ENCODE data around the gene SLC24A4.

SLC24A4 gene

GRCh38 chr14:92519246-92520101 is 196.5 kb downstream of the SLC24A4 start:
- H3K4me1 ChIP-seq (ENCODE audit: control insufficient read depth, insufficient read depth, low read length), result peaks cover under 1% of the 10 kb centered on the region
- no peaks in the 10 kb centered on the region for H3K9me3 ChIP-seq (ENCODE audit: control insufficient read depth, low read length)
- H3K4me3 ChIP-seq (ENCODE audit: low read length), result no peak overlapping the region
- peaks cover 4% of the 10 kb centered on the region for H3K27me3 ChIP-seq (ENCODE audit: control insufficient read depth, insufficient read depth, low read length)
- H3K36me3 ChIP-seq (ENCODE audit: control insufficient read depth, insufficient read depth, low read length), result no peaks in the 10 kb centered on the region
- no peak overlapping the region for H3K9ac ChIP-seq (ENCODE audit: low read length)

DNA sequence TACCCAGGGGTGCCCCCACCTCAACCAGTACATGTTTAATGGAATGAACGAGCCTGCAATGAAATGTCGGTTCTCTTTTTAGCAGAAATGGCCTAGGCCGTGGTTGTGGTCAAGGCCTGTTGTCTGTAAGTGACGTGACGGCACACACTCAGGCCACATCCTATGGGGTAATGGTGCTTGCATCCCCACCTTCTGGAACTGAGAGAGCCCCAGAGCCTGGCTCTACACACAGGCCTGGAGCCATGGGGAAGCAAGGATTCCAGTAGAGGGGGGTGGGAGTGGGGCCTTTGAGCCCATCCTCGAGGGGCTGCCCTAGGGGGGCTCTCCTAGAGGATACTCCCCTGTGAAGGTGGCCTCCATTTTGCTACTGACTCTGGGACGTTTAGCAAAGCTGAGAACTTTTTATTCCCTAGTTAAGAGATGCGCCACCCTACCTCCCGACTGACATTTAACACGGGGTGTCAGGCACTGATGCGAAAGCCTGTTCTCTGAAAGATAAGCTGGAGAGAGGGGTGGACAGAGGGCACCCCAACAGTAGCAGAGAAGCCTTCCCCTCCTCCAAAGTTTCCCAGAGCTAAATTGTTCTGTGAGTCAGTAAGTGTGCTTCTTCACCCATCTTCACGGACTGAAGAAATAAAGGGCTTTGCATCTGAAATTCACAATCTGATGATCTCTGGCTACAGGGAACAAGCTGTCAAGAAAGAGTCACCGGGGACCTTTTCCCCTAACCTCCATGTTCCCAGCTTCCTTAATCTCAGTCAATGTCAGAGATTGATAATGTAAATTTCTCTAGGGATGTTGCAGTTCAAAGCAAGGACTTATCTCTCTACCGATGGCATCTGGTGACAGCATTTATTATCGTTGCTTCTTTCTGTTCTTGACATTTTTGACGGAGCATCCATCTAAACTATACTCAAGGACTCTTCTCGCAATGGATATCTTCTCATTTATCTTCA is 197.4 kb downstream of the SLC24A4 start:
- no peak overlapping the region for H3K4me3 ChIP-seq (ENCODE audit: low read length)
- no peaks in the 10 kb centered on the region for H3K9me3 ChIP-seq (ENCODE audit: control insufficient read depth, low read length)
- peaks cover 4% of the 10 kb centered on the region for H3K4me1 ChIP-seq (ENCODE audit: control insufficient read depth, insufficient read depth, low read length)
- H3K27me3 ChIP-seq (ENCODE audit: control insufficient read depth, insufficient read depth, low read length), result no peaks in the 10 kb centered on the region
- no peaks in the 10 kb centered on the region for H3K36me3 ChIP-seq (ENCODE audit: control insufficient read depth, insufficient read depth, low read length)
- H3K9ac ChIP-seq (ENCODE audit: low read length), result no peak overlapping the region

- peaks cover 4% of the 10 kb centered on the region for H3K4me1 ChIP-seq (ENCODE audit: control insufficient read depth, insufficient read depth, low read length)
- H3K9me3 ChIP-seq (ENCODE audit: control insufficient read depth, low read length), result no peaks in the 10 kb centered on the region
- no peaks in the 10 kb centered on the region for H3K27me3 ChIP-seq (ENCODE audit: control insufficient read depth, insufficient read depth, low read length)
- H3K36me3 ChIP-seq (ENCODE audit: control insufficient read depth, insufficient read depth, low read length), result no peaks in the 10 kb centered on the region
- H3K4me3 ChIP-seq (ENCODE audit: low read length), result no peak overlapping the region
- no peak overlapping the region for H3K9ac ChIP-seq (ENCODE audit: low read length)
These were observed 198.1 kb downstream of the SLC24A4 start for GRCh38 chr14:92521058-92521415.

DNA sequence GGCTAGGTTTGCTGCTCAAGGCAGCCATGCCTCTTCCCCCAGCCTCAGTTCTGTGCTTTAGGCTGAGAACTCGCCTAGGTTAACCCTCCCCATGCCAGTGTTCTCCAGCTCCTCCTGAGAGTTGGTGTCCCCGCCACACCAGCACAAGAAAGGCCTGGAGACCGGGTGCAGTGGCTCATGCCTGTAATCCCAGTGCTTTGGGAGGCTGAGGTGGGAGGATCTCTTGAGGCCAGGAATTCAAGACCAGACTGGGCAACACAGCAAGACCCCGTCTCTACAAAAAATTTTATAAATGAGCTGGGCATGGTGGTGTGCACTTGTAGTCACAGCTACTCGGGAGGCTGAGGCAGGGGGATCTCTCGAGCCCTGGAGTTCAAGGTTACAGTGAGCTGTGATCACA is 200.8 kb downstream of the SLC24A4 start:
- H3K4me3 ChIP-seq (ENCODE audit: low read length), result no peak overlapping the region
- H3K27me3 ChIP-seq (ENCODE audit: control insufficient read depth, insufficient read depth, low read length), result no peaks in the 10 kb centered on the region
- no peaks in the 10 kb centered on the region for H3K36me3 ChIP-seq (ENCODE audit: control insufficient read depth, insufficient read depth, low read length)
- H3K4me1 ChIP-seq (ENCODE audit: control insufficient read depth, insufficient read depth, low read length), result peaks cover 4% of the 10 kb centered on the region
- no peak overlapping the region for H3K9ac ChIP-seq (ENCODE audit: low read length)
- H3K9me3 ChIP-seq (ENCODE audit: control insufficient read depth, low read length), result no peaks in the 10 kb centered on the region

- Histone ChIP-seq H3K27me3 (ENCODE audit: control insufficient read depth, insufficient read depth, low read length) (no peaks in the 10 kb centered on the region), H3K9me3 (ENCODE audit: control insufficient read depth, low read length) (no peaks in the 10 kb centered on the region), H3K36me3 (ENCODE audit: control insufficient read depth, insufficient read depth, low read length) (no peaks in the 10 kb centered on the region), H3K9ac (ENCODE audit: low read length) (no peak overlapping the region), H3K4me1 (ENCODE audit: control insufficient read depth, insufficient read depth, low read length) (peaks cover 4% of the 10 kb centered on the region), H3K4me3 (ENCODE audit: low read length) (no peak overlapping the region)
These were observed 201.7 kb downstream of the SLC24A4 start for GRCh38 chr14:92524602-92525185.

DNA sequence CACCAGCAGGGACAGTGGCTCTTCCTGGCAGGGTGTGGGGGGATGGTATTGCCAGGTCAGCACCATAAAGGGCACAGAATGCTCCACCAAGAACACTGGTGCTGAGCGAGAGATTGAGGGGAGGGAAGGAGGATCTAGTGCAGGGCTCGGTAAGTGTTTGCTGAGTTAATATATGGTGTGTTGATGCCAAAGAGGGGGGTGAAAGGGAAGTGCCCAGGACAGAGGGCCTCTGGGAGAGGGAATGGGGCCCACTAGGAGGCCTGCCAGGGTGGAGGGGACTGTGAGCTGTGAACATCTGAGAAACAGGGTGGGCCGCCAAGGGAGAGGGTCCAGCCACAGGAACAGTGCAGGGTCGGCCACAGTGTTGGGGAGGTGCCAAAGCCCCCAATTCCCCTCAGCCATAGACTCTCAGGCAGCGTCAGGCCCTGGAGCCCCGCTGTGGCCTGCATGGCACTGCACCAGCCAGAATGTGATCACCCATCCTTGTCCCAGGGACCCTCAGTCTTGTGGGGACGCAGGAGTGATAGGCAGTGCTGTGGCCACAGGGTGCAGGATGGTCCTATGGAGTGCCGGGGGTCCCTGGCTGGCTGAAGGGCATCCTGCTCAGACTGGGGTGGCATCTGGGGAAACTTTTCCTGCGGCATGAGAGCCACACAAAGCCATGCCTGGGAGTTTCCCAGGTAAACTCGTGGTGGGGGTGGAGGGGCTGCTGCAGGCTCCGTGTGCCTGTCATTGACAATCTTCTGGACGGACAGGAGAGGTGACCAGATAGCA is 202.5 kb downstream of the SLC24A4 start:
- no peak overlapping the region for H3K4me3 ChIP-seq (ENCODE audit: low read length)
- no peaks in the 10 kb centered on the region for H3K27me3 ChIP-seq (ENCODE audit: control insufficient read depth, insufficient read depth, low read length)
- H3K9me3 ChIP-seq (ENCODE audit: control insufficient read depth, low read length), result no peaks in the 10 kb centered on the region
- no peak overlapping the region for H3K9ac ChIP-seq (ENCODE audit: low read length)
- H3K4me1 ChIP-seq (ENCODE audit: control insufficient read depth, insufficient read depth, low read length), result peaks cover 4% of the 10 kb centered on the region
- no peaks in the 10 kb centered on the region for H3K36me3 ChIP-seq (ENCODE audit: control insufficient read depth, insufficient read depth, low read length)

DNA sequence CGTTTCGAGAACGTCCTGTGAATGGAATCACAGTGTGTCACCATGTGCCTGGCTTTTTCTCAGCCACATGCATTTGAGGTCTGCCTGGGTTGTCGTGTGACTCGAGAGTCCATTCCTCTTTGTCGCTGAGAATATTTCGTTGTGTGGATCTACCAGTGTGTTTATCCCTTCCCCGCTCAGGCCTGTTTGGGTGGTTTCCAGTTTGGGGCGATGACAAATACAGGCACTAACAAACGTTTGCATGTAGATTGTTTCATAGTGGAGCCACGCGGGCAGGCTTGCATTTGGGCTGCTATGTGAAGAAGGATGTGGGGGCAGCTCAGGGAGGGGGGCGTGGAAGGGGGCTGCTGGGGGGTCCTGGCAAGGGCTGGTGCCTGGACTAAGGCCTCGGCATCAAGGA is 204.8 kb downstream of the SLC24A4 start:
- peaks cover 4% of the 10 kb centered on the region for H3K4me1 ChIP-seq (ENCODE audit: control insufficient read depth, insufficient read depth, low read length)

GRCh38 chr14:92528486-92529100 is 205.6 kb downstream of the SLC24A4 start:
- no peaks in the 10 kb centered on the region for H3K9me3 ChIP-seq (ENCODE audit: control insufficient read depth, low read length)
- H3K9ac ChIP-seq (ENCODE audit: low read length), result no peak overlapping the region
- H3K36me3 ChIP-seq (ENCODE audit: control insufficient read depth, insufficient read depth, low read length), result no peaks in the 10 kb centered on the region
- no peak overlapping the region for H3K4me3 ChIP-seq (ENCODE audit: low read length)
- peaks cover 4% of the 10 kb centered on the region for H3K4me1 ChIP-seq (ENCODE audit: control insufficient read depth, insufficient read depth, low read length)
- no peaks in the 10 kb centered on the region for H3K27me3 ChIP-seq (ENCODE audit: control insufficient read depth, insufficient read depth, low read length)

More for the DNA sequence above, 204.8 kb downstream of the SLC24A4 start:
- no peaks in the 10 kb centered on the region for H3K9me3 ChIP-seq (ENCODE audit: control insufficient read depth, low read length)
- no peaks in the 10 kb centered on the region for H3K36me3 ChIP-seq (ENCODE audit: control insufficient read depth, insufficient read depth, low read length)
- H3K4me3 ChIP-seq (ENCODE audit: low read length), result no peak overlapping the region
- no peak overlapping the region for H3K9ac ChIP-seq (ENCODE audit: low read length)
- H3K27me3 ChIP-seq (ENCODE audit: control insufficient read depth, insufficient read depth, low read length), result no peaks in the 10 kb centered on the region

GRCh38 chr14:92529903-92530302 is 206.9 kb downstream of the SLC24A4 start:
- Histone ChIP-seq H3K4me1 (ENCODE audit: control insufficient read depth, insufficient read depth, low read length) (no peaks in the 10 kb centered on the region), H3K9ac (ENCODE audit: low read length) (no peak overlapping the region), H3K36me3 (ENCODE audit: control insufficient read depth, insufficient read depth, low read length) (no peaks in the 10 kb centered on the region), H3K4me3 (ENCODE audit: low read length) (no peak overlapping the region), H3K9me3 (ENCODE audit: control insufficient read depth, low read length) (no peaks in the 10 kb centered on the region), H3K27me3 (ENCODE audit: control insufficient read depth, insufficient read depth, low read length) (no peaks in the 10 kb centered on the region)

GRCh38 chr14:92531106-92531873 is 208.3 kb downstream of the SLC24A4 start:
- H3K4me3 ChIP-seq (ENCODE audit: low read length), result no peak overlapping the region
- no peaks in the 10 kb centered on the region for H3K4me1 ChIP-seq (ENCODE audit: control insufficient read depth, insufficient read depth, low read length)
- H3K9ac ChIP-seq (ENCODE audit: low read length), result no peak overlapping the region

More at GRCh38 chr14:92531106-92531873, 208.3 kb downstream of the SLC24A4 start:
- Histone ChIP-seq H3K9me3 (ENCODE audit: control insufficient read depth, low read length) (no peaks in the 10 kb centered on the region), H3K27me3 (ENCODE audit: control insufficient read depth, insufficient read depth, low read length) (no peaks in the 10 kb centered on the region), H3K36me3 (ENCODE audit: control insufficient read depth, insufficient read depth, low read length) (no peaks in the 10 kb centered on the region)
